Suppressor macrophage treated with lipopolysaccharide for 1 hour (primary cell): ENCODE results near the gene ANKRD33B.

Experiments
- DNase-seq, 3 donors: peaks; one replicate each; pipeline ENCODE4 v3.0.0-alpha.2; 2020 to 2022

ANKRD33B gene

GRCh38 chr5:10579536-10580521, 16.0 kb downstream of the ANKRD33B start:
- DNase-seq = peak; percentile 22 to 77 (median 74)

GRCh38 chr5:10580531-10581423, 16.9 kb downstream of the ANKRD33B start:
- DNase-seq = no peak

DNA sequence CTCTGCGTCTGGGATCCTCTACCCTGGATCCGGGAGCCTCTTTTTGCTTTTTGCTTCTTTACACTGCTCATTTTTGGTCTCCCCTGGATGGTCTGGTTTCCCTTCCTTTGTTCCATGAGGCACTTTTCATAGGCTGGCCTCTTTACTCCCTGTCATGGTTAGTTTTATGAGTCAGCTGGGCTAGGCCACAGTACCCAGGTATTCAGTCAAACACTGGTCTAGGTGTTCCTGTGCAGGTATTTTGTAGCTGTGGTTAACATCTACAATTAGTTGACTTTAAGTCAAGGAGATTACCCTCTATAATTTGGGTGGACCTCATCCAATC, 17.5 kb downstream of the ANKRD33B start:
- no peak for DNase-seq

GRCh38 chr5:10581867-10582511, 18.1 kb downstream of the ANKRD33B start:
- no peak for DNase-seq

DNA sequence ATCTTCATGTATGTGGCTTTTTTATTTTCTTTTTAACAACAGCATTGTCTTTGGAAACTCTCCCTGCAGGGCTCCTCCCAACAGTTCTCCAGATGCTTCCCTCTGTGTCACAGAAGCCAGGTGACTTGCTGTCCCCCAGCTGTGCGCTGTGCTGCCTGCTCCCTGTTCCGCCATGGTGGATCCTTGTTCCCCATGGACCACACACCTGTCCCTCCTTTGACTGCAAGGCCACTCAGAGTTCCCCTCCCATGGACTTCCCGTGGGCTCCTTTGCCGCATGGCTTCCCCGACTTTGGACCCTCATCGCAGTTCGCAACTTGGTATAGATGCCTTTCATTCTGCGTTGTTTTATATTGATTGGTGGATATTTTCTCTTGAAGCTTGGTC, 18.6 kb downstream of the ANKRD33B start:
- DNase-seq = no peak

- DNase-seq = no peak
Observed at GRCh38 chr5:10583663-10584572, 20.0 kb downstream of the ANKRD33B start.

DNA sequence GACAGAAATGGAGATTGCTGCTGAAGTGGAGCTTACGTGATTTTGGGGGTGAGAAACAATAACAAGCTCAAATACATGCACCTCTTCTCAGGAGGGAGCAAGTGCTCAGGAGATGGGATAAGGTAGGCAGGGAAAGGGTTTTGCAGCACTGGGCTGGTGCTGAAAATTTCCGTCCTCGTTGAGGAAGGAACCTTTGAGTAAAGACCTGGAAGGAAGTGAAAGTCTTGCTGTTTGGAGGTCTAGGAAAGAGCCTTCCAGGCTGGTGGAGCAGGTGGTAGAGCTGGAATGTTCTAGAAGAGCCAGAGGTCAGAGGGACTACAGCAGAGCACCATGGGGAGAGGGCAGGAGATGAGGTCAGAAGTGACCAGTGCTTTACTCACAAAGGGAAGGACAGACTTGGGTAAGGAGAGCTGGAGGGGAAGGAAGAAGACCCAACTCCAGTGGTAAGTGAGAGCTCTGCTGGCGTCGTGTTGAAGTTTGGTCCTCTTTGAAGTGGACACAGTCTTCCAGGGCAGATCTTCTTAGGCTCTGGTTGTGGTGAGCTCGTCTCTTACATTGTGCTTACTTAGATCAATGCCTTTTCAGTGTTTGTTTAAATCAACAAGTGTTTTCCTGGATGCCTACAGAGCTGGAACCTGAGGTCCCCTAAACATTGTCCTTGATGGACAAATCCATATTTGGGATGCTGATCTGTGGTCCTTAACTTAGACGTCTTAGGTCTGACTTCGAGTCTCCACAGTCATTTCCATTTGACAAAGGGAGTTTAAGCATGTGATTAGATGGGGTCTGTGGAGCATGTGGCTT, 21.0 kb downstream of the ANKRD33B start:
- peak; percentile 57 to 74 (median 65) for DNase-seq

- DNase-seq = no peak
Observed at GRCh38 chr5:10585518-10585915, 21.6 kb downstream of the ANKRD33B start.

DNA sequence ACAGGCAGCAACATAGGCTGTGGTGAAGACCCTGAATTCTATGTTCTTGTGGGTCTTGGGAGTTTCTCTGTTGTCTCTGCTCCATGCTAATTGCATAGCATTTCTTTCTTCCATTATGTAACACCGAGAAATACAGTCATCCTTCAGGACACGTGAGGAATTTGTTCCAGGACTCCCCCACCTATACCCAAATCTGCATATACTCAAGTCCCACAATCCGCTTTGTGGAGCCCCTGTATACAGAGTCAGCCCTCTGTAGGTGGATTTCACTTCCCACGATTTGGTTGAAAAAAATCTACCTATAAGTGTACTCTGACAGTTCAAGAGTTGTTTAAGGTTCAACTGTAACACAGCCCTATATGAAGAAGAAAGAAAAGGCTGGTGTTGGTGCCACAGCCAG, 22.1 kb downstream of the ANKRD33B start:
- no peak for DNase-seq

- DNase-seq = peak; percentile 31 to 77 (median 53)
Observed at GRCh38 chr5:10586555-10586954, 22.7 kb downstream of the ANKRD33B start.

- DNase-seq = no peak
Observed at GRCh38 chr5:10588109-10588775, 24.4 kb downstream of the ANKRD33B start.

GRCh38 chr5:10588779-10589447, 25.0 kb downstream of the ANKRD33B start:
- no peak for DNase-seq

- no peak for DNase-seq
Observed at GRCh38 chr5:10590226-10590999, 26.5 kb downstream of the ANKRD33B start.

DNA sequence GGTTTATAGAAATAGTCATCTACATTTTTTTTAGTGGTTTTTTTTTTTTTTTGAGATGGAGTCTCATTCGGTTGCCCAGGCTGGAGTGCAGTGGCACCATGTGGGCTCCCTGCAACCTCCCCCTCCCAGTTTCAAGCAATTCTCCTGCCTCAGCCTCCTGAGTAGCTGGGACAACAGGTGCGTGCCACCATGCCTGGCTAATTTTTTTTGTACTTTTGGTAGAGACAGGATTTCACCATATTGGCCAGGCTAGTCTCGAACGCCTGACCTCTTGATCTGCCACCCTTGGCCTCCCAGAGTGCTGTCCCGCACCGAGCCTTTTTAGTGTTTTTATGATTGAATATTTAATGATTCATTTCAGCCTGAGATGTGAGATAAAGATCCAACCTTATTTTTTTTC, 27.3 kb downstream of the ANKRD33B start:
- no peak for DNase-seq

DNA sequence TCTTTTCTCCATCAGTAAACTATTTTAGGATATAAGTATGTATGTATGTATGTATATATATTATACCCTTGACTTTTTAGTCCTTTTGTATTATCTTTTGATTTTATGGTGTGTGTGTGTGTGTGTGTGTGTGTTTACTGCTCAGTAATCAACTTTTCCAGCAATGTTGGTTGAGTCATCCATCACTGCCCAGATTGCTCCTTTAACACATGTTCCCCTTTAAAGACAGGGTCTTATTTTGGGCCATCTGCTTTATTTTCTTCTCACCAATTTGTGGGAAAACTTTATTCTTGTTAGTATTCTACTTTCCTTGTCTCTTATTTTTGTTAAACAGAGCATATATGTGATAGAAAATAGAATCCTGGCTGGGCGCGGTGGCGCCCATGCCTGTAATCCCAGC, 28.1 kb downstream of the ANKRD33B start:
- DNase-seq = peak; percentile 34 to 56 (median 44)

DNA sequence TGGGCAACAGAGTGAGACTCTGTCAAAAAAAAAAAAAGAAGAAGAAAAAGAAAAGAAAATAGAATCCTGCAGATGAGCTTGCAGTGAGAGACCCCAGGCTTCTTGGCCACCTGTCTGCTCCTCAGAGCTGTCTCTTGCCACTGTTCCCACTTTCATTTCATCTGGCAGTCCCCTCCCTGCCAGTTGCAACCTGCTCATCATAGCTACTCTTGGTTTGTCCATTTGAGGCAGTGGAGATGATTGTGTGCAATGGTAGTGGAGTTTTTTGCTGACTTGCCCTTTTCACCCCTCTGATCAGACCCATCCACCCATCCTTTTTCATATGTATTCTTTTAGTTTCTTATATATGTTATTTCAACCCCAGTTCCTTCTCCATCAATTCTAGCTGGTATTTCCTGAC, 28.7 kb downstream of the ANKRD33B start:
- no peak for DNase-seq

DNA sequence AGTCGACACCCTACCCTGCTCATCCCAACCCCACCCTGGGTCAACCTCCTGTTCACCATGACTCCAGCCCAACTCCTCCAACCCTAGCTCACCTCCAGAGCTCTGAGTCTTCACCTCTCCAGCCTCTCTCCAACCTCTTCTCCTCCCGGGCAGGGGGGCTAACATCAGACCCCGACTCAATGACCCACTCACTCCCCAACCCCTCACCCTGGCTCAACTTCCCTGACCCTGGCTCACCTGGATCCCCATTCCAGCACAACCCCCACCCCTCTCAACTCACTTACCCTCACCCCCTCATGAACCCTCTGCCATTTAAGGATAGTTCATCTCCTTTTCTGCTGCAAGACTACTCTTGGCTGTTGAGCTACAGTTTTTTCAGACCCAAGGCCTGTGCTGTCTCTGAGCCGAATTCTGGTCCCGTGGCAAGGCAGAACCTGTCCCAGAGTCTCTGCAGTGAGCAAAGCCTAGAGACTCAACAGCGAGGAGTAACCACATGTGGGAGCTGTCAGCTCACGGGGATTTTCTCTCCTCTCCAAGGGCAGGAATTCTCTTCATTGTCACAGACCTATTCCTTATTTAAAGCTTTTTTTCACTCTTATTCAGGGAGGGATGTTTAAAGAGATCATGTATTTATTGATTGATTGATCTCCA, 29.8 kb downstream of the ANKRD33B start:
- no peak for DNase-seq

GRCh38 chr5:10594591-10595210, 30.8 kb downstream of the ANKRD33B start:
- no peak for DNase-seq
